Spleen (tissue), 11 donors: Measurements from ENCODE around the gene TCTA. TPM values are rescaled to one million over a fixed set of nuclear protein-coding genes. Genes with fewer than 3 reads are reported as not detected.
A peak's percentile ranks its signal among the peaks of the same experiment; 100 is the strongest.

Experiments used
- DNase-seq: peaks from one replicate; pipeline ENCODE4 v3.0.0-alpha.2; 2020
- H3K27ac ChIP-seq, 8 donors: fragments of 200-600 bp; sonication (generic) in 7 of 8; 1 replicate in 4 of 8; 2 replicates in 4 of 8; pipeline versions ENCODE4 v1.5.0 to v1.8.0; 2016 to 2021; ENCODE audit warnings: inconsistent platforms in 4 of 8, mild to moderate bottlenecking in 4 of 8, moderate library complexity in 1 of 8
- H3K27me3 ChIP-seq, 7 donors: fragments of 200-600 bp; sonication (generic) in 6 of 7; replicated peaks in 1 of 7; 1 replicate in 4 of 7; 2 replicates in 3 of 7; pipeline versions ENCODE4 v1.5.0 to v1.8.0; 2016 to 2021; ENCODE audit warnings: inconsistent platforms in 3 of 7, mild to moderate bottlenecking in 1 of 7
- H3K36me3 ChIP-seq, 6 donors: fragments of 200-600 bp; sonication (generic) in 5 of 6; 1 replicate in 4 of 6; 2 replicates in 2 of 6; pipeline versions ENCODE4 v1.5.0 to v1.8.0; 2016 to 2021; ENCODE audit warnings: inconsistent platforms in 2 of 6
- H3K4me1 ChIP-seq, 6 donors: fragments of 200-600 bp; sonication (generic) in 5 of 6; 1 replicate in 3 of 6; 2 replicates in 3 of 6; pipeline versions ENCODE4 v1.5.0 to v1.8.0; 2016 to 2021; ENCODE audit warnings: inconsistent platforms in 3 of 6
- H3K4me3 ChIP-seq, 8 donors: fragments of 200-600 bp; sonication (generic) in 7 of 8; 1 replicate in 4 of 8; 2 replicates in 4 of 8; pipeline versions ENCODE4 v1.5.0 to v1.8.0; 2016 to 2021; ENCODE audit warnings: inconsistent platforms in 4 of 8, mild to moderate bottlenecking in 4 of 8, moderate library complexity in 2 of 8
- H3K9me3 ChIP-seq, 8 donors: fragments of 200-600 bp; sonication (generic) in 7 of 8; 1 replicate in 4 of 8; 2 replicates in 4 of 8; pipeline versions ENCODE4 v1.5.0 to v1.8.0; 2016 to 2021; ENCODE audit warnings: inconsistent platforms in 4 of 8
- POLR2A ChIP-seq, 3 donors: fragments of 450-650 bp; IDR thresholded peaks; one replicate each; pipeline ENCODE4 v1.5.1; 2017; ENCODE audit warnings: antibody characterized with exemption in 3 of 3, mild to moderate bottlenecking in 1 of 3
- POLR2AphosphoS5 ChIP-seq, 3 donors: sonication (generic); formaldehyde crosslinking; IDR thresholded peaks; one replicate each; pipeline ENCODE4 v1.5.1; 2017; ENCODE audit warnings: antibody characterized with exemption in 3 of 3
- WGBS, 5 donors: extraction: QIAGEN DNeasy Blood & Tissue Kit in 3 of 5; methylation state at CpG; one replicate each; pipeline versions ENCODE4 v1.1.5 to v1.1.7; 2013 to 2018; 5-methylcytosine and 5-hydroxymethylcytosine counted together
- intact Hi-C: fragments of 100-400 bp; cut with DNase I; formaldehyde crosslinking; loops from one replicate; pipeline ENCODE4 v1.15.0; 2023; ENCODE audit warnings: low total_unique reads
- polyA plus RNA-seq, 3 donors: library from polyadenylated mRNA; stranded (reverse); fragments of 200-250 nt; gene quantifications; one replicate each; pipeline ENCODE4 v1.2.1, GENCODE V29; 2013
- total RNA-seq, 7 donors: library from RNA; depleted of rRNA in 3 of 7; stranded (reverse); fragments of >200 nt in 3 of 7; fragmentation: NEBNext Ultra II Directional in 4 of 7; extraction: Animal tissue kit (Norgen Biotek cat#: 25700) in 4 of 7; gene quantifications; one replicate each; pipeline versions ENCODE4 v1.1.0 to v1.2.1, GENCODE V29; 2016 to 2021
- TF ChIP-seq, protein P1 (sequence below), 11 experiments: fragments of 200-600 bp in 7 of 11; fragments of 450-650 bp in 4 of 11; sonication (generic) in 4 of 11; IDR thresholded peaks in 8 of 11; conservative IDR thresholded peaks in 3 of 11; 1 replicate in 7 of 11; 2 replicates in 4 of 11; pipeline versions ENCODE4 v1.4.0 to v1.8.0; 2016 to 2021; ENCODE audit warnings: antibody characterized with exemption in 11 of 11, inconsistent platforms in 4 of 11, mild to moderate bottlenecking in 1 of 11
- donor health status: healthy with polysubstance abuse.
- donor health status: DM: no; HTN: no; CAD: no; lungs with moderate emphysema.
- donor health status: DM: no; HTN: no; CAD: no.
- donor health status: Bipolar disorder and iron deficiency.
- donor health status: healthy.
- donor health status: DM: no; HTN: no; CAD: no.
- donor health status: DM: yes; HTN: yes; CAD: no.

TCTA gene
- total and polyA plus RNA-seq, 10 donors: 18.2 to 39.4 (median 27.8) TPM

DNA sequence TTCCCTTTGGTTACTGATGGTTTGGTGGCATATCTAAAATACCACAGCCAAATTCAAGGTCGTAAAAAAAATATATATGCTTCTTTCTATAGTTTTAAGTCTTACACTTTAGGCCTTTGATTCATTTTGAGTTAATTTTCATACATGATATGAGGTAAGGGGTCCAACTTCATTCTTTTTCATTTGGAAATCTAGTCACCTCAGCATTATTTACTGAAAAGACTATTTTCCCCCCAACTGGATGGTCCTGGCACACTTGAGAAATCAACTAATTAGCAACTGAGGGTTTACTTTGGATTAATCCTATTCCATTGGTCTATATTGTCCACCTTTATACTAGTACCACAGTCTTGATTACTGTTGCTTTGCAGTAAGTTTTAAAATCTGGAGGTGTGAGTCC is 26.6 kb upstream of the TCTA start:
- TF ChIP-seq POLR2A (IDR thresholded peaks at IDR 0.05): no peak
- TF ChIP-seq, protein P1, sequence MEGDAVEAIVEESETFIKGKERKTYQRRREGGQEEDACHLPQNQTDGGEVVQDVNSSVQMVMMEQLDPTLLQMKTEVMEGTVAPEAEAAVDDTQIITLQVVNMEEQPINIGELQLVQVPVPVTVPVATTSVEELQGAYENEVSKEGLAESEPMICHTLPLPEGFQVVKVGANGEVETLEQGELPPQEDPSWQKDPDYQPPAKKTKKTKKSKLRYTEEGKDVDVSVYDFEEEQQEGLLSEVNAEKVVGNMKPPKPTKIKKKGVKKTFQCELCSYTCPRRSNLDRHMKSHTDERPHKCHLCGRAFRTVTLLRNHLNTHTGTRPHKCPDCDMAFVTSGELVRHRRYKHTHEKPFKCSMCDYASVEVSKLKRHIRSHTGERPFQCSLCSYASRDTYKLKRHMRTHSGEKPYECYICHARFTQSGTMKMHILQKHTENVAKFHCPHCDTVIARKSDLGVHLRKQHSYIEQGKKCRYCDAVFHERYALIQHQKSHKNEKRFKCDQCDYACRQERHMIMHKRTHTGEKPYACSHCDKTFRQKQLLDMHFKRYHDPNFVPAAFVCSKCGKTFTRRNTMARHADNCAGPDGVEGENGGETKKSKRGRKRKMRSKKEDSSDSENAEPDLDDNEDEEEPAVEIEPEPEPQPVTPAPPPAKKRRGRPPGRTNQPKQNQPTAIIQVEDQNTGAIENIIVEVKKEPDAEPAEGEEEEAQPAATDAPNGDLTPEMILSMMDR (IDR thresholded peaks at IDR 0.05 in 8 of 11, conservative IDR thresholded peaks at IDR 0.05 in 3 of 11): no peak
- no peak for TF ChIP-seq POLR2AphosphoS5 (IDR thresholded peaks at IDR 0.05)
- intact Hi-C loops: no loop called here
- no peak for DNase-seq
- Histone ChIP-seq H3K4me3 (peak overlapping the region in 1 of 8 donors; percentile 6), H3K36me3 (peaks cover 0 to 20% (median 2%) of the 10 kb centered on the region in 6 donors), H3K4me1 (peaks cover 20 to 100% (median 95%) of the 10 kb centered on the region in 6 donors), H3K27me3 (no peaks in the 10 kb centered on the region), H3K27ac (peak overlapping the region in 7 of 8 donors; percentile 46 to 83 (median 74)), H3K9me3 (no peaks in the 10 kb centered on the region)
- 88 to 100% (median 98%) methylated on average over 1 of the region's 1 CpG for WGBS, 5 donors

DNA sequence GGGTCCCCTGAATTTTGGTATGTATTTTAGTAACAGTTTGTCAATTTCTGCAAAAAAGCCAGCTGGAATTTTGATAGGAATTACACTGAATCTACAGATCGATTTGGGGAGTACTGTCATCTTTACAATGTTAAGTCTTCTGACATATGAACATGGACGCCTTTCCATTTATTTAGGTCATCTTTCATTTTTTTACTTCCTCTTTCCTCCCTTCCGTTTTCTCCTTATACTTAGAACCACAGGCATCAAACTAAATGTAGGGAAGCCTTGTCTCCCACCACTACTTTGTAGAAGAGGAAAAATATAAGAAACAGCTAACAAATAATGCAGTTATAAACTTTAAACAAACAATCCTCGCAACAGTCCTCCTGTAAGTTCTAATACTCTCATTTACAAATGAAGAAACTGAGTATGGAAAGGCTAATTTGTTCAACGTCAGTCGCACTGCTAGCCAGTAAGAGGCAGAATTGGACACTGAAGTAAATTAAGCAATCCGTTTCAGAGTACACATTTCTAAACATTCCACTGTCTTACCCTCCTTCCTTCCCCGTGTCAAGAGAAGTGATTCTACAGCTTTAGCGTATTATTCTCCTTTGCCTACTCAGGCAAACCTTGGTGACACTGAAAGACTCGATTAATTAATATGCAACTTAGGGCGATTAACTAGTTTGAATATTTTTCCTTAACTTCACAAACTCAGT is 26.0 kb upstream of the TCTA start:
- Histone ChIP-seq H3K9me3 (no peaks in the 10 kb centered on the region), H3K27me3 (no peaks in the 10 kb centered on the region), H3K36me3 (peaks cover 0 to 20% (median 2%) of the 10 kb centered on the region in 6 donors), H3K4me3 (peak overlapping the region in 1 of 8 donors; percentile 6), H3K4me1 (peaks cover 20 to 100% (median 93%) of the 10 kb centered on the region in 6 donors), H3K27ac (peak overlapping the region in 7 of 8 donors; percentile 46 to 83 (median 74))
- 37 to 47% (median 44%) methylated on average over 11 of the region's 11 CpGs for WGBS, 5 donors
- TF ChIP-seq, protein P1 (IDR thresholded peaks at IDR 0.05 in 8 of 11, conservative IDR thresholded peaks at IDR 0.05 in 3 of 11): no peak
- TF ChIP-seq POLR2A (IDR thresholded peaks at IDR 0.05) (no peak), POLR2AphosphoS5 (IDR thresholded peaks at IDR 0.05) (no peak)
- no peak for DNase-seq
- intact Hi-C loops: no loop called here

DNA sequence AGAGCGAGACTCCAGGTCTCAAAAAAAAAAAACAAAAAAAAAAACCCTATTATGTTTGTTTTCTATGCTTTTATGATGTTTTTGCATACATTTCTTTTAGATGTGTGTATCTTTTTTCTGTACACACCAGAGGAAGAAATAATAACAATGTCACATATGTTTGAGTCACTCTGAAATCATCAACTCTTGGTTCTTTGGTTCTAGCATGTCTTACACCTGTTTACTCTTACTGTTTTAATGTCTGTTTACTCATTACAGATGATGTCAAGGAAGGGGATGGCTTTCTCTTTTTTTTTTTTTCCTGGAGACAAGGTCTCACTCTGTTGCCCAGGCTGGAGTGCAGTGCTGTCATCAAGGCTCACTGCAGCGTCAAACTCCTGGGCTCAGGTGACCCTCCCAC is 24.5 kb upstream of the TCTA start:
- 79 to 92% (median 82%) methylated on average over 2 of the region's 2 CpGs for WGBS, 5 donors
- H3K36me3 ChIP-seq: peaks cover 0 to 29% (median 2%) of the 10 kb centered on the region in 6 donors
- H3K27me3 ChIP-seq: no peaks in the 10 kb centered on the region
- intact Hi-C loops: no loop called here
- H3K9me3 ChIP-seq: no peaks in the 10 kb centered on the region
- peaks cover 22 to 100% (median 94%) of the 10 kb centered on the region in 6 donors for H3K4me1 ChIP-seq
- DNase-seq: no peak
- H3K4me3 ChIP-seq: no peak overlapping the region
- peak overlapping the region in 4 of 8 donors; percentile 7 to 81 (median 33) for H3K27ac ChIP-seq
- TF ChIP-seq POLR2AphosphoS5 (IDR thresholded peaks at IDR 0.05): no peak
- TF ChIP-seq POLR2A (IDR thresholded peaks at IDR 0.05): no peak
- TF ChIP-seq, protein P1 (IDR thresholded peaks at IDR 0.05 in 8 of 11, conservative IDR thresholded peaks at IDR 0.05 in 3 of 11): no peak

DNA sequence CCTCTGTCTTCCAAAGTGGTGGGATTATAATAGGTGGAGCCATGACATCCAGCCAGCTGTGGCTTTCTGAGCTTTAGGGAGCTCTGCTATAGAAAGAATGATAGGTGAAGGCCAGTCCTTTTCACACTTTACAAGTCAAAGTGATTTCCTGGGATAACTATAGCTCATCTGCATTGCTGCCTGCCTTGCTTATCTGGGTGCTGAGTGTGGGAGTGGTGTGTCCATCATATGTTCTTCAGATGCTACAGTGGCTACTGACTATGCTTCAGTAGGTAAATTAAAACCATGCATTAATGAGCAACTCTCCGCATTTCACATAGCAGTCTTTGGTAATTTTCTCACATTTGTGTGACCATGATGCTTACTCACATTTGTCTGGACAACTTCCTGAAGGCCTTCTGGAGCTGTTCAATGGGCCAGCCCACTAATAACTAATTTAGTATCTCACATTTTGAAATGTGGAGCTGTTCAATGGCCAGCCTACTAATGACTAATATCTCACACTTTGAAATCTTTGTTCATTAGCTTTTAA is 23.9 kb upstream of the TCTA start:
- Histone ChIP-seq H3K36me3 (peaks cover 0 to 29% (median 2%) of the 10 kb centered on the region in 6 donors), H3K27me3 (no peaks in the 10 kb centered on the region), H3K4me1 (peaks cover 21 to 100% (median 94%) of the 10 kb centered on the region in 6 donors), H3K27ac (peak overlapping the region in 2 of 8 donors; percentile 55 to 81), H3K9me3 (no peaks in the 10 kb centered on the region), H3K4me3 (no peak overlapping the region)
- 77 to 100% (median 88%) methylated on average over 1 of the region's 1 CpG for WGBS, 5 donors
- intact Hi-C loops: no loop called here
- no peak for TF ChIP-seq POLR2AphosphoS5 (IDR thresholded peaks at IDR 0.05)
- TF ChIP-seq, protein P1 (IDR thresholded peaks at IDR 0.05 in 8 of 11, conservative IDR thresholded peaks at IDR 0.05 in 3 of 11): no peak
- DNase-seq: no peak
